H9 (cell line): Measurements from ENCODE around the gene ENC1. TPM values are rescaled to one million over a fixed set of nuclear protein-coding genes. Genes with fewer than 3 reads are reported as not detected.

Experiments used
- DNase-seq: peaks from one replicate; pipeline ENCODE4 v3.0.0-alpha.2; 2017
- H2AFZ ChIP-seq: one replicate; pipeline ENCODE4 v1.6.1; 2013; ENCODE audit warnings: mild to moderate bottlenecking, low read length, control low read depth, moderate library complexity
- H2AK5ac ChIP-seq: 2 replicates; pipeline ENCODE4 v1.6.1; 2013; ENCODE audit warnings: low read length, control low read depth, mixed read lengths; ENCODE audit not compliant: insufficient read length
- H2BK120ac ChIP-seq: one replicate; pipeline ENCODE4 v1.6.1; 2013; ENCODE audit warnings: low read depth, mild to moderate bottlenecking, low read length, control low read depth, inconsistent platforms; ENCODE audit not compliant: poor library complexity, severe bottlenecking
- H2BK12ac ChIP-seq: 2 replicates; pipeline ENCODE4 v1.6.1; 2013; ENCODE audit warnings: low read length, control low read depth, mixed read lengths, low read depth; ENCODE audit not compliant: insufficient read length
- H2BK15ac ChIP-seq: 2 replicates; pipeline ENCODE4 v1.6.1; 2013; ENCODE audit warnings: low read depth, low read length, control low read depth
- H2BK20ac ChIP-seq: one replicate; pipeline ENCODE4 v1.6.1; 2013; ENCODE audit warnings: low read depth, mild to moderate bottlenecking, low read length, control low read depth, inconsistent platforms; ENCODE audit not compliant: poor library complexity, severe bottlenecking
- H2BK5ac ChIP-seq: 2 replicates; pipeline ENCODE4 v1.6.1; 2013; ENCODE audit warnings: low read length, control low read depth, mixed read lengths; ENCODE audit not compliant: insufficient read length
- H3K14ac ChIP-seq: 2 replicates; pipeline ENCODE4 v1.6.1; 2013; ENCODE audit warnings: low read length, control low read depth; ENCODE audit not compliant: insufficient read depth
- H3K18ac ChIP-seq: 2 replicates; pipeline ENCODE4 v1.6.1; 2013; ENCODE audit warnings: low read depth, mild to moderate bottlenecking, mixed read lengths, low read length, control low read depth; ENCODE audit not compliant: insufficient read length
- H3K23ac ChIP-seq: 2 replicates; pipeline ENCODE4 v1.6.1; 2013; ENCODE audit warnings: low read length, control low read depth, mixed read lengths, low read depth; ENCODE audit not compliant: insufficient read length
- H3K23me2 ChIP-seq: 2 replicates; pipeline ENCODE4 v1.6.1; 2013; ENCODE audit warnings: low read depth, mild to moderate bottlenecking, mixed read lengths, low read length, control low read depth; ENCODE audit not compliant: insufficient read length, poor library complexity, severe bottlenecking
- H3K27ac ChIP-seq: 2 replicates; pipeline ENCODE4 v1.5.1; 2013; ENCODE audit warnings: low read length, control low read depth, mixed read lengths, low read depth; ENCODE audit not compliant: insufficient read length
- H3K27me3 ChIP-seq: 2 replicates; pipeline ENCODE4 v1.6.1; 2013; ENCODE audit warnings: low read length, control low read depth, inconsistent platforms; ENCODE audit not compliant: insufficient read depth
- H3K4ac ChIP-seq: 2 replicates; pipeline ENCODE4 v1.6.1; 2013; ENCODE audit warnings: low read depth, mild to moderate bottlenecking, control low read depth, inconsistent platforms, low read length, moderate library complexity
- H3K4me1 ChIP-seq: 2 replicates; pipeline ENCODE4 v1.6.1; 2013; ENCODE audit warnings: low read length, control low read depth, inconsistent platforms; ENCODE audit not compliant: insufficient read depth
- H3K4me2 ChIP-seq: 2 replicates; pipeline ENCODE4 v1.6.1; 2013; ENCODE audit warnings: low read length, control low read depth, mixed read lengths; ENCODE audit not compliant: insufficient read length, insufficient read depth
- H3K56ac ChIP-seq: 2 replicates; pipeline ENCODE4 v1.6.1; 2013; ENCODE audit warnings: low read depth, mild to moderate bottlenecking, mixed read lengths, low read length, control low read depth; ENCODE audit not compliant: insufficient read length
- H3K79me1 ChIP-seq: 2 replicates; pipeline ENCODE4 v1.6.1; 2013; ENCODE audit warnings: low read depth, mild to moderate bottlenecking, moderate library complexity, low read length, control low read depth, inconsistent platforms; ENCODE audit not compliant: insufficient read depth, poor library complexity, severe bottlenecking
- H3K79me2 ChIP-seq: 2 replicates; pipeline ENCODE4 v1.6.1; 2013; ENCODE audit warnings: low read length, control low read depth, inconsistent platforms; ENCODE audit not compliant: insufficient read depth
- H3K9ac ChIP-seq: 2 replicates; pipeline ENCODE4 v1.6.1; 2013; ENCODE audit warnings: low read length, control low read depth, mixed read lengths; ENCODE audit not compliant: insufficient read length; ENCODE audit errors: extremely low read depth
- H3K9me3 ChIP-seq: one replicate; pipeline ENCODE4 v1.6.1; 2013; ENCODE audit warnings: low read depth, low read length, inconsistent platforms; ENCODE audit not compliant: control insufficient read depth
- H3T11ph ChIP-seq: one replicate; pipeline ENCODE4 v1.6.1; 2013; ENCODE audit warnings: mild to moderate bottlenecking, low read length, control low read depth, inconsistent platforms
- H4K20me1 ChIP-seq: one replicate; pipeline ENCODE4 v1.6.1; 2013; ENCODE audit not compliant: control insufficient read depth, insufficient read length, insufficient read depth
- H4K5ac ChIP-seq: 2 replicates; pipeline ENCODE4 v1.6.1; 2013; ENCODE audit warnings: low read depth, mild to moderate bottlenecking, mixed read lengths, low read length, control low read depth; ENCODE audit not compliant: insufficient read length
- H4K8ac ChIP-seq: replicated peaks from 2 replicates; pipeline ENCODE4 v1.6.1; 2013; ENCODE audit warnings: low read length, control low read depth, mixed read lengths, low read depth; ENCODE audit not compliant: insufficient read length
- H4K91ac ChIP-seq: 2 replicates; pipeline ENCODE4 v1.6.1; 2013; ENCODE audit warnings: low read depth, mild to moderate bottlenecking, moderate library complexity, mixed read lengths, low read length, control low read depth; ENCODE audit not compliant: insufficient read length
- H3K27ac Mint-ChIP-seq, 3 experiments: 2 replicates in 2 of 3; 3 replicates in 1 of 3; pipeline ENCODE4 v1.8.0; 2020 to 2021; ENCODE audit warnings: mixed read lengths in 3 of 3, mild to moderate bottlenecking in 1 of 3, moderate library complexity in 1 of 3
- H3K27me3 Mint-ChIP-seq: 2 replicates; pipeline ENCODE4 v1.8.0; 2021; ENCODE audit warnings: low read depth, mild to moderate bottlenecking, moderate library complexity, mixed read lengths
- H3K36me3 Mint-ChIP-seq, 3 experiments: 2 replicates in 2 of 3; 3 replicates in 1 of 3; pipeline ENCODE4 v1.8.0; 2020 to 2021; ENCODE audit warnings: low read depth in 3 of 3, mixed read lengths in 3 of 3; ENCODE audit not compliant: insufficient read depth in 1 of 3
- H3K4me1 Mint-ChIP-seq, 2 experiments: 2 replicates each; pipeline ENCODE4 v1.8.0; 2020; ENCODE audit warnings: mixed read lengths in 2 of 2
- H3K4me3 Mint-ChIP-seq, 2 experiments: 2 replicates in 1 of 2; 3 replicates in 1 of 2; pipeline ENCODE4 v1.8.0; 2020 to 2021; ENCODE audit warnings: mild to moderate bottlenecking in 2 of 2, mixed read lengths in 2 of 2, moderate library complexity in 1 of 2
- H3K9me3 Mint-ChIP-seq, 2 experiments: 2 replicates in 1 of 2; 3 replicates in 1 of 2; pipeline ENCODE4 v1.8.0; 2020; ENCODE audit warnings: mild to moderate bottlenecking in 2 of 2, mixed read lengths in 2 of 2, moderate library complexity in 1 of 2
- WGBS: extraction: QIAGEN DNeasy Blood & Tissue Kit; methylation state at CpG from one replicate; pipeline ENCODE4 v1.1.7; 2013; ENCODE audit warnings: missing lambda C conversion rate, low lambda C conversion rate, mixed read lengths; ENCODE audit not compliant: insufficient read length; ENCODE audit errors: extremely low coverage; 5-methylcytosine and 5-hydroxymethylcytosine counted together
- total RNA-seq: library from RNA; stranded (reverse); gene quantifications from 2 replicates; pipeline ENCODE4 v1.2.1, GENCODE V29; 2021
- TF ChIP-seq, protein P1 (sequence below): fragments of 200-600 bp; sonication (generic); conservative IDR thresholded peaks from 3 replicates; pipeline ENCODE4 v1.8.0; 2021; ENCODE audit warnings: antibody characterized with exemption, mild to moderate bottlenecking

The ENC1 gene
- total RNA-seq, 1 experiment from 2014 or later, result 14.4 TPM

DNA sequence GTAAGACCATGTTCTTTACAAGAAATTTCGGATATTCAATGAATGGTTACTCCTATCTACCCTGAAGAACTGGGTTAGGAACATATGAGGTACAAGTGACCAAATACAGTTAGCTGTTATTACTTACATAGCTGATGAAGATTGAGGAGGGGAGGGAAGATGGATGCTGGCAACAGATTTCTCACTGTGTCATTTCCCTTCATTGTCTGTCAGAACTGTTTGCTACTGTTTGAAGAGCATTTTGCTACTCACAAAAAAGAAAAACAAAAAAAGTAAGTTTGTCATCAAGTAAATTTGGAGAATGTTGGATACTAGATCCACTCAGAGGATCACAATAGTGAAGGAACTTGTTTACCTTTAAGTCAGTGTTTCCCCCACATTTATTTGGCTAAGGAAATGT, 53.7 kb downstream of the ENC1 start:
- H3K23me2 ChIP-seq, result no peaks in the 10 kb centered on the region
- no peak for DNase-seq
- no peak overlapping the region for H3K27ac ChIP-seq
- no peak overlapping the region for H2BK5ac ChIP-seq
- H2BK120ac ChIP-seq, result no peak overlapping the region
- Mint-ChIP-seq H3K27ac (no peak overlapping the region), H3K4me3 (no peak overlapping the region), H3K9me3 (no peaks in the 10 kb centered on the region; a peak in 2 of 5 replicates), H3K36me3 (no peaks in the 10 kb centered on the region; a peak in 1 of 7 replicates), H3K27me3 (peaks cover 1% of the 10 kb centered on the region; the same call in 1 of the 2 replicates), H3K4me1 (peaks cover 32 to 39% of the 10 kb centered on the region in 2 experiments)
- no peak overlapping the region for H2BK12ac ChIP-seq
- no peak overlapping the region for H3K14ac ChIP-seq
- H3K18ac ChIP-seq, result no peak overlapping the region
- H2AFZ ChIP-seq, result no peak overlapping the region
- no peak overlapping the region for H2BK15ac ChIP-seq
- H3T11ph ChIP-seq, result no peak overlapping the region
- H4K8ac ChIP-seq, result no peak overlapping the region
- H3K23ac ChIP-seq, result no peak overlapping the region
- TF ChIP-seq, protein P1, sequence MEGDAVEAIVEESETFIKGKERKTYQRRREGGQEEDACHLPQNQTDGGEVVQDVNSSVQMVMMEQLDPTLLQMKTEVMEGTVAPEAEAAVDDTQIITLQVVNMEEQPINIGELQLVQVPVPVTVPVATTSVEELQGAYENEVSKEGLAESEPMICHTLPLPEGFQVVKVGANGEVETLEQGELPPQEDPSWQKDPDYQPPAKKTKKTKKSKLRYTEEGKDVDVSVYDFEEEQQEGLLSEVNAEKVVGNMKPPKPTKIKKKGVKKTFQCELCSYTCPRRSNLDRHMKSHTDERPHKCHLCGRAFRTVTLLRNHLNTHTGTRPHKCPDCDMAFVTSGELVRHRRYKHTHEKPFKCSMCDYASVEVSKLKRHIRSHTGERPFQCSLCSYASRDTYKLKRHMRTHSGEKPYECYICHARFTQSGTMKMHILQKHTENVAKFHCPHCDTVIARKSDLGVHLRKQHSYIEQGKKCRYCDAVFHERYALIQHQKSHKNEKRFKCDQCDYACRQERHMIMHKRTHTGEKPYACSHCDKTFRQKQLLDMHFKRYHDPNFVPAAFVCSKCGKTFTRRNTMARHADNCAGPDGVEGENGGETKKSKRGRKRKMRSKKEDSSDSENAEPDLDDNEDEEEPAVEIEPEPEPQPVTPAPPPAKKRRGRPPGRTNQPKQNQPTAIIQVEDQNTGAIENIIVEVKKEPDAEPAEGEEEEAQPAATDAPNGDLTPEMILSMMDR, result no peak
- no peak overlapping the region for H3K4me2 ChIP-seq
- no peaks in the 10 kb centered on the region for H3K79me2 ChIP-seq
- no peak overlapping the region for H3K56ac ChIP-seq
- H3K4ac ChIP-seq, result no peak overlapping the region
- H3K79me1 ChIP-seq, result no peaks in the 10 kb centered on the region
- no peaks in the 10 kb centered on the region for H4K20me1 ChIP-seq
- no CpG with 5 or more reads among the region's 1 CpG for WGBS
- no peak overlapping the region for H3K9ac ChIP-seq
- H3K9me3 ChIP-seq, result no peaks in the 10 kb centered on the region
- H2BK20ac ChIP-seq, result no peak overlapping the region
- no peak overlapping the region for H4K91ac ChIP-seq
- H2AK5ac ChIP-seq, result no peak overlapping the region
- H3K4me1 ChIP-seq, result peaks cover 8% of the 10 kb centered on the region; the same call in 1 of the 2 replicates
- H4K5ac ChIP-seq, result no peak overlapping the region
- H3K27me3 ChIP-seq, result no peaks in the 10 kb centered on the region
